Loucy (cell line): ENCODE data around the gene DNM2.

Experiments
- H2AFZ ChIP-seq: fragments of 200-600 bp; sonication (generic); 2 replicates; pipeline ENCODE4 v1.6.0; 2016; ENCODE audit warnings: antibody characterized with exemption, mild to moderate bottlenecking, low read length, moderate library complexity
- H3F3A ChIP-seq: fragments of 200-600 bp; 2 replicates; pipeline ENCODE4 v1.6.0; 2016; ENCODE audit warnings: antibody characterized with exemption, low read depth, mild to moderate bottlenecking
- H3K27me3 ChIP-seq: fragments of 200-600 bp; sonication (generic); 2 replicates; pipeline ENCODE4 v1.6.1; 2014; ENCODE audit warnings: low read length, mild to moderate bottlenecking; ENCODE audit not compliant: insufficient read depth, poor library complexity, severe bottlenecking
- H3K36me3 ChIP-seq: fragments of 200-600 bp; sonication (generic); 2 replicates; pipeline ENCODE4 v1.6.1; 2016; ENCODE audit warnings: low read length; ENCODE audit not compliant: insufficient read depth
- H3K4me1 ChIP-seq: fragments of 200-600 bp; sonication (generic); 2 replicates; pipeline ENCODE4 v1.5.1; 2014; ENCODE audit warnings: low read length, mild to moderate bottlenecking; ENCODE audit not compliant: insufficient read depth, poor library complexity, severe bottlenecking
- H3K4me2 ChIP-seq: fragments of 200-600 bp; sonication (generic); 2 replicates; pipeline ENCODE4 v1.6.0; 2014; ENCODE audit warnings: antibody characterized with exemption, low read length, low read depth, mild to moderate bottlenecking; ENCODE audit not compliant: poor library complexity, severe bottlenecking
- H3K4me3 ChIP-seq: fragments of 200-600 bp; sonication (generic); 2 replicates; pipeline ENCODE4 v1.5.1; 2014; ENCODE audit warnings: low read length, mild to moderate bottlenecking, mixed read lengths; ENCODE audit not compliant: poor library complexity, severe bottlenecking
- H3K79me2 ChIP-seq: fragments of 200-600 bp; sonication (generic); 2 replicates; pipeline ENCODE4 v1.6.1; 2014; ENCODE audit warnings: low read length; ENCODE audit not compliant: insufficient read depth
- H3K9ac ChIP-seq: fragments of 200-600 bp; sonication (generic); 2 replicates; pipeline ENCODE4 v1.6.0; 2014; ENCODE audit warnings: mild to moderate bottlenecking, low read depth, low read length, moderate library complexity; ENCODE audit not compliant: poor library complexity, severe bottlenecking
- H3K9me2 ChIP-seq: fragments of 200-600 bp; sonication (generic); replicated peaks from 2 replicates; pipeline ENCODE4 v1.6.1; 2016; ENCODE audit warnings: low read depth, low read length, mixed read lengths
- H3K9me3 ChIP-seq: fragments of 200-600 bp; sonication (generic); 2 replicates; pipeline ENCODE4 v1.6.1; 2014; ENCODE audit warnings: mild to moderate bottlenecking, antibody characterized with exemption, low read length, low read depth; ENCODE audit not compliant: insufficient read depth
- H4K20me1 ChIP-seq: fragments of 200-600 bp; sonication (generic); 2 replicates; pipeline ENCODE4 v1.6.0; 2014; ENCODE audit warnings: antibody characterized with exemption, low read length, mild to moderate bottlenecking; ENCODE audit not compliant: insufficient read depth, poor library complexity, severe bottlenecking
- CTCF ChIP-seq: fragments of 200-600 bp; sonication (generic); conservative IDR thresholded peaks from 2 replicates; pipeline ENCODE4 v1.5.1; 2014; ENCODE audit warnings: mild to moderate bottlenecking, antibody characterized with exemption, low read length
- EZH2phosphoT487 ChIP-seq: fragments of 200-600 bp; IDR thresholded peaks from 2 replicates; pipeline ENCODE4 v1.6.1; 2018; ENCODE audit warnings: antibody characterized with exemption, mild to moderate bottlenecking, moderate library complexity, borderline replicate concordance

The DNM2 gene

GRCh38 chr19:10718205-10719196, 622 bp downstream of the DNM2 start:
- H3K79me2 ChIP-seq: peaks cover 56% of the 10 kb centered on the region
- H3F3A ChIP-seq: no peaks in the 10 kb centered on the region
- H3K4me2 ChIP-seq: peak overlapping the region; percentile 97
- peaks cover 49% of the 10 kb centered on the region for H4K20me1 ChIP-seq
- no peaks in the 10 kb centered on the region for H3K36me3 ChIP-seq
- H3K9ac ChIP-seq: peak overlapping the region; percentile 98
- TF ChIP-seq CTCF (no peak), EZH2phosphoT487 (no peak)
- no peaks in the 10 kb centered on the region for H3K9me3 ChIP-seq
- H3K27me3 ChIP-seq: no peaks in the 10 kb centered on the region
- no peaks in the 10 kb centered on the region for H3K9me2 ChIP-seq
- peaks cover 29% of the 10 kb centered on the region for H3K4me1 ChIP-seq
- peak overlapping the region; percentile 85 for H2AFZ ChIP-seq
- H3K4me3 ChIP-seq: peak overlapping the region; percentile 96

GRCh38 chr19:10719466-10719961, 1.6 kb downstream of the DNM2 start:
- Histone ChIP-seq H3K9ac (peak overlapping the region; percentile 98), H3K9me2 (no peaks in the 10 kb centered on the region), H3K79me2 (peaks cover 64% of the 10 kb centered on the region), H3K4me2 (peak overlapping the region; percentile 97), H3K9me3 (no peaks in the 10 kb centered on the region), H2AFZ (no peak overlapping the region), H4K20me1 (peaks cover 57% of the 10 kb centered on the region), H3F3A (no peaks in the 10 kb centered on the region), H3K27me3 (no peaks in the 10 kb centered on the region), H3K36me3 (no peaks in the 10 kb centered on the region), H3K4me1 (peaks cover 27% of the 10 kb centered on the region), H3K4me3 (peak overlapping the region; percentile 96)
- no peak for TF ChIP-seq EZH2phosphoT487
- TF ChIP-seq CTCF: no peak

GRCh38 chr19:10720607-10721125, 2.8 kb downstream of the DNM2 start:
- Histone ChIP-seq H3K4me2 (peak overlapping the region; percentile 97), H3K9me3 (no peaks in the 10 kb centered on the region), H3F3A (no peaks in the 10 kb centered on the region), H3K9me2 (no peaks in the 10 kb centered on the region), H2AFZ (no peak overlapping the region), H3K27me3 (no peaks in the 10 kb centered on the region), H3K9ac (peak overlapping the region; percentile 41), H3K4me3 (peak overlapping the region; percentile 55), H3K4me1 (peaks cover 27% of the 10 kb centered on the region), H3K79me2 (peaks cover 76% of the 10 kb centered on the region), H4K20me1 (peaks cover 66% of the 10 kb centered on the region), H3K36me3 (no peaks in the 10 kb centered on the region)
- TF ChIP-seq EZH2phosphoT487 (no peak), CTCF (no peak)
